NOMO-1 treated with DMSO at 0.1 percent for 48 hours (cell line): Measurements from ENCODE around the gene GLIPR1L2.
"Not testable (repeated sequence)": the region's sequence is repeated elsewhere in the genome, so short reads cannot be mapped to it uniquely, and the experiment has no call there.

Source experiments
- DNase-seq: peaks from one replicate; lab custom pipeline; 2025; ENCODE audit not compliant: unreplicated experiment; lab: John Stamatoyannopoulos, UW

Gene GLIPR1L2

GRCh38 chr12:75432924-75433323, 42.0 kb downstream of the GLIPR1L2 start:
- DNase-seq = no peak

DNA sequence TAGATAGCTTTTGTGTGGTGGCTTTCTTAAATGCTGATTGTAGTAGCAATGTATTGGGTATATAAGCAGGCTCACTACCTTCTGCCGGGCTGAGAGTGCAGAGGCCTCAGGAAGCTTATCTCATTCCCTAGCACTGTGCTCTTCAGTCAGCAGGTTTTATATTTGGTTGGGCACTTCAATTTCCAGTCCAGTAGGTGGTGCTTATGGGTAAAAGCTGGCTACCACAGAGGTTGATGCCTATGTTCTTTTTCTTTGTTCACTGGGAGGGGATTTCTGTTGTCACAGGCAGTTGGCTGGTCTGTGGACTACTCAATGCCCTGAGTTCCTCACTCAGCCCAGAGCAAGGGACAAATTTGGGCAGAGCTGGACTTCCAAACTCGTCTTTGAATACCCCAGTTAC, 46.7 kb downstream of the GLIPR1L2 start:
- peak; percentile 32 for DNase-seq

- DNase-seq = no peak
Measured at GRCh38 chr12:75438059-75438754, 47.3 kb downstream of the GLIPR1L2 start.

- DNase-seq = no peak
Measured at GRCh38 chr12:75439048-75439447, 48.2 kb downstream of the GLIPR1L2 start.

GRCh38 chr12:75439930-75440329, 49.0 kb downstream of the GLIPR1L2 start:
- no peak for DNase-seq

- not testable (repeated sequence) for DNase-seq
Measured at GRCh38 chr12:75441687-75442449, 51.0 kb downstream of the GLIPR1L2 start.

GRCh38 chr12:75442454-75442853, 51.6 kb downstream of the GLIPR1L2 start:
- DNase-seq = not testable (repeated sequence)

DNA sequence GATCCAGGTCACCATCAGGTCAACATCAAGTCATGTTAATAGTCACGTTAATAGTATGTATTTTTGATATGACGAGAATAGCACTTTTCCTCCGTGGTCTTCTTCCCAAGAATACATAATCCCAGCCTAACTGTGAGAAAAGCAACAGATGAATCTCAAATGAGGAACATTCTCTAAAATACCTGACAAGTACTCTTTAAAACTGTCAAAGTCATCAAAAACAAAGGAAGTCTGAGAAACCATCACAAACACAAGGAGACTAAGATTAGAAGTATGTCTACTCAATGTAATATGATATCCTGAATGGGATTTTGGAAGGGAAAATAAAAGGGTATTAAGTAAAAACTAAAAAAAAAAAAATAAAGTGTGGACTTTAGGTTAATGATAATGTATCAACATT, 52.8 kb downstream of the GLIPR1L2 start:
- no peak for DNase-seq

- DNase-seq = no peak
Measured at GRCh38 chr12:75444429-75445136, 53.7 kb downstream of the GLIPR1L2 start.

DNA sequence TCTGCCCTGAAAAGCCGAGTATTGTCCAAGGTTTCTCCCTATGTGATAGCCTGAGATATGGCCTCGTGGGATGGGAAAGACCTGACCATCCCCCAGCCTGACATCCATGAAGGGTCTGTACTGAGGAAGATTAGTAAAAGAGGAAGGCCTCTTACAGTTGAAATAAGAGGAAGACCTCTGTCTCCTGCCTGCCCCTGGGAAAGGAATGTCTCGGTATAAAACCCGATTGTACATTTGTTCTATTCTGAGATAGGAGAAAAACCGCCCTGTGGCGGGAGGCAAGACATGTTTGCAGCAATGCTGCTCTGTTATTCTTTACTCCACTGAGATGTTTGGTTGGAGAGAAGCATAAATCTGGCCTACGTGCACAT, 54.2 kb downstream of the GLIPR1L2 start:
- not testable (repeated sequence) for DNase-seq

- no peak for DNase-seq
Measured at GRCh38 chr12:75446857-75447256, 56.0 kb downstream of the GLIPR1L2 start.

DNA sequence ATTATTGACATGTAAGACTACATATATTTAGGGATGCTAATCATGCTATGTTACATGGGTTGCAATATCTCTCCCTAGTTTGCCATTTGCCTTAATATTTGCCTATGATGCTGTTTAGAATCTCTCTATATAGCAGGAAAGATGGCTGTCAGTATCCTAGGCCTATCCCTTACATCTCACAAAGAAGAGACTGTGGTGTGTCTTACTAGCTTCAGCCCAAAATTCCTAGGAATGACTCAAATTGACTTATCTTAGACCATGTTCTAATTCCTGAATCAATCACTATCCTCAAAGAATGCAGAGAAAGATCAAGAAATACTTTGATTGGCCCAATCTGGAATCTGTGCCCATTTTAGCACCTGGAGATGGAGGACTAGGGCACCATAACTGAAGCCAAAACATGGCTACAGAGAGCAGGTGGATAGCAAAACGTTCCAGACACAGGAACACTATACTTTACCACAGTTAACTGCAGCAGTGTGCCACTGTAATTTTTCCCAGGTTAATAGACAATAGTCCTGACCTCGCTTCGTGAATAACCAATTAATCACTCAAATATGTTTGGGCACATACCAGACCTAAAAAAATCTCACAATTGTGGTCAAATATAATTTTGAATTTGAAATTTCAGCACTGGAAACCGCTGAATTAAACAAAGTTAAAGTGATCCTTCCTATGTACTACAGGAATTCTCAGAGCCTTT, 57.0 kb downstream of the GLIPR1L2 start:
- no peak for DNase-seq

DNA sequence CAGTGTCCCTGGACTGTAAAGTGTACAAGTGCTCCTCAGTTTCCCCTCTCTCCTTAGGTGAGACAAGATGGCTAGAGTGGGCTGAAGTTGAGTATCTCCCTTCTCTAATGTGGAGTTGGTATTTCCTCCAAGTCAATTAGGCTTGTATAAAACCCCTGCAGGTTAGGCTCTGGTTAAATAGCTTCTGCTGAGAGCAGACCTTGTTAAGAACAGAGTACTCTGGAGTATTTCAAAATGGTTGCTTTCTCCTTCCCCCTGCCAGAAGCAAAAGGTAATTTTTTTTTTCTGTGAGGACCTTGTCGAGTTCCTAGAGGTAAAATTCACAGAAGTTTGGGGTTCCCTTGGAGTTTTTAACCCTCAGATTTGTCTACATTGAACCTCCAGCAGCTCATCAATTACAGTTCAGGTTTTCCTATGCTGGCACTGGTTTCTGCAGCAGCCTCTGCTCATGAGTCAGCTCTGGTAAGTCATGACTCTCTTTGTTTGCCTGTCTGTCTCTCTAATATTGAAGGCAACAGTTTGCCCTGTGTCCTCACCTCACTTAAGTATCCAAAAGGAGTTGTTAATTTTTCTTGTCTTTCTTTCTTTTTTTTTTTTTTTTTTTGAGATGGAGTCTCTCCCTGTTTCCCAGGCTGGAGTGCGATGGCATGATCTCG, 61.9 kb downstream of the GLIPR1L2 start:
- no peak for DNase-seq

GRCh38 chr12:75455839-75456238, 65.0 kb downstream of the GLIPR1L2 start:
- no peak for DNase-seq

- DNase-seq = peak; percentile 28
Measured at GRCh38 chr12:75457191-75457590, 66.3 kb downstream of the GLIPR1L2 start.

GRCh38 chr12:75457866-75458265, 67.0 kb downstream of the GLIPR1L2 start:
- DNase-seq = not testable (repeated sequence)

GRCh38 chr12:75459755-75460154, 68.9 kb downstream of the GLIPR1L2 start:
- DNase-seq = no peak

- DNase-seq = no peak
Measured at GRCh38 chr12:75460204-75460603, 69.3 kb downstream of the GLIPR1L2 start.

DNA sequence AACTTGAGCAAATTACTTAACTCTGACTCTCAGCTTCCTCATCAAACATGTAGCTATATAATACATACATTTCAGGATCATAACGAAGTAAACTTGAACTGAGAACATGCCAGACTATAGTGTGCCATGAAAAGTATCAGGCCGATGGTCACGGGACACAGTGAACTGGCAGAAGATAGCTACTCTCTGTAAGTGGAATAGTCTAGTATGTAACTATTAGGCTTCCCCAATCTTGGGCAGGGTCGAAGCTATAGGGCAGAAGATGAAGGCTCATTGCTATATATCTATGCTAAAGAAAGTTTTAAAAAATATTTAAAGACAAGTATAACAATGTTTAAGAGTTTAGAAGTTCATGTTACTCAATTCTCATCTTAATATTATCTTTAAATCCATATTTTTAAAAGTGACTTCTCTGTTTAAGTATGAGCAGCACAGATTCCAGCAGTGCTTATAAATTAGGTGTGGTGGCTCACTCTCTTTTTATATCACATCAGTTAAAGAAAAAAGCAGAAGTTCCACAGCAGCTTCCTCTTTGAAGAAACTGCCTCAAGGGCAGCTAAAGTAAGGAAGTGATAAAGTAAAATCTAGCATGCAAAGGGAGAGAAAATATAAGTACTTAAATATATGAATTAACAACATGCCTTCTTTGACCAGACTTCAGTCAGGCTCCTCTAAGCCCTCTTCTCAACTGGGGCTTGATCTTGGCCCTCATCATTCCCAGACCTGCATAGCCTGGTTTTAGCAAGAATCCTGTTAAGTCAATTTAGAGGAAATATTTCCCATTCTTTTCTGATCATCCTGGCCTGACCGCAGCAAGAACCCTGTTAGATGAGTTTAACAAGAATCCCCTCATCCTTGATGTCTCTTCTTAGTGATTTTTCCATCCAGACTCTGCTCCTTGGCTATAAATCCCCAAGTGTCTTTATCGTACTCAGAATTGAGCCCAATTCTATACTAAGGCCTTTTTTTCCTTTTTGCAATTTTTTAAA, 81.3 kb downstream of the GLIPR1L2 start:
- peak; percentile 96 for DNase-seq

DNA sequence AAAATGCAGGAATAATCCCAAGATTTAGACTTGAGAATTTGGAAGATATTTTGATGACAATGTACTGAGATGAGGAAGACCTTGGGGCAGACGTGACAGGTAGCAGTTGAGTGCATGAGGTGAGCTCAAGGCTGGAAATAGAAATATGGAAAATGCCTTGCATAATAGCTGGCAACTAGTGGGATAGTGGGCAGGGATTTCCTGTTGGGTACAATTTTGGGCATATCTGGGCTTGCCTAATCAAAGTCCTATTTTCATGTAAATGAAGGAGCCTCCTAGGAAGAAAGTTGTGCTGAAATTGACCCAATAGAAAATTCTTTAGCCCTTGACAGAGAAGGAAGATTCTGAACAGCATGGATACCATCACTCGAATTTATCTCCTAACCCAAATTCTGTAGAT, 83.2 kb downstream of the GLIPR1L2 start:
- DNase-seq = no peak
